T-helper 9 cell (primary cell): Measurements from ENCODE around the gene P2RY6.

Experiments
- DNase-seq: peaks from one replicate; pipeline ENCODE4 v3.0.0-alpha.2; 2020

P2RY6 gene

GRCh38 chr11:73299751-73300150 is 27.6 kb downstream of the P2RY6 start:
- no peak for DNase-seq

- DNase-seq = no peak
Observed at GRCh38 chr11:73306069-73306841, 34.1 kb downstream of the P2RY6 start.

DNA sequence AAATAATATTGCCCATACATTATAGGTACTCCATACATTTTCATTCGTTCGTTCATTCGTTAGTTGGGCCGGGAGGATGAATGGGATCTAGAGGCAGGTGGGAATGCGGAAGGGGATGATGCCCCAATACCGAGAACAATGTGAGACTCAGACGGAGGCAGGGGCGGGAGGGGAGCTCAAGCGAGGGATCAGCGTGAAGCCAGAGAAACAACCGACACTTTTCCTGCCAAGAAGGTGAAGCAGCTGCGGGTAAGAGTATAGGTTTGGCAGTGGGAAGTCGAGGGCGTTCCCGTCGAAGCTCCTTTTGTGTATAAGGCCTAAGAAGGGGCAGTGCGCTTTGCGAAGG is 34.8 kb downstream of the P2RY6 start:
- DNase-seq = no peak

- peak; percentile 91 for DNase-seq
Observed at GRCh38 chr11:73307323-73308002, 35.3 kb downstream of the P2RY6 start.

DNA sequence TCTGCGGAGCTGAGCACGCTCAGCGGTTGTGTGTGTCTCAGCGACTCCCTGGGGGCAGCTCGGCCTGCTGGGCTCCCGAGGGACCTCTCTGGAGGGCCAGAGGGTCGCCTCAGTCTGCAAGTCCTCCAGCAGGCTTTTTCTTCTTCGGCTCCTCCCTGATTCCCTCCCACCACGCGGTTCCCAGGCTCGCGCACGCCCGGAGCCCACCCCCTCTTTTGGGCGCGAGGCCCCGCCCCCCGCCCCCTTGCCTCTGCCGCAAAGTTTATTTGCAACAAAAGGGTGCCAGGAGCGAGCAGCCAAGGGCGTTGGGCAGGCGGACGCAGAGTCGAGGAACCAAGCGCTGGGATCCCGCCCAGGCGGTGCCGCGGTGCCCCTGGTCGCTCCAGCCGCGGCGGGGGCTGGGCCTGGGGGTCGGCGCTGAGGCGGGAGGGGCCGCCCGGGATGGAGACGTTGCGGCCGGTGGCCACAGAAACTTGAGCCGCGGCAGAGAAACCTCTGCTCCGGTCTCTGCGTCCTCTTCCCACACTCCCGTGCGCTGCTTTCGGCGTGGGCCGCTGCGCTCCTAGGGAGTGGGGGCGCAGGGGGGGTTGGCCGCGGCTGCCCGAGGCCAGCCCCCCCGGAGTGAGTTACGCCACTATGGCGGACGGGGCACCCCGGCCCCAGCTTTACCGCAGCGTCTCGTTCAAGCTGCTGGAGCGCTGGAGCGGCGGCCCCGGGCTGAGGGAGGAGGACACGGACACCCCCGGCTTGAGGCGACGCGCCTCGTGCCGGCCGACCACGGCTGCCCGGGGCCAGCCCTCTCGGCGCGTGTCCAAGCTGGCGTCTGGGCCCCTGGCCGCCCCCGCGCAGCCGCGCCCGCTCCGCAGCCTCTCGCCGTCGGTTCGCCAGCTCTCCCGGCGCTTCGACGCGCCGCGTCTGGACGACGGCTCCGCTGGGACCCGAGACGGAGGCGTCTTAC is 36.1 kb downstream of the P2RY6 start, which contains the start of gene ARHGEF17:
ARHGEF17 (plus strand) TSS at position 274 of the 958 bp plus-strand sequence; CDS start at position 637, 363 bp downstream.
- DNase-seq = peak; percentile 28

DNA sequence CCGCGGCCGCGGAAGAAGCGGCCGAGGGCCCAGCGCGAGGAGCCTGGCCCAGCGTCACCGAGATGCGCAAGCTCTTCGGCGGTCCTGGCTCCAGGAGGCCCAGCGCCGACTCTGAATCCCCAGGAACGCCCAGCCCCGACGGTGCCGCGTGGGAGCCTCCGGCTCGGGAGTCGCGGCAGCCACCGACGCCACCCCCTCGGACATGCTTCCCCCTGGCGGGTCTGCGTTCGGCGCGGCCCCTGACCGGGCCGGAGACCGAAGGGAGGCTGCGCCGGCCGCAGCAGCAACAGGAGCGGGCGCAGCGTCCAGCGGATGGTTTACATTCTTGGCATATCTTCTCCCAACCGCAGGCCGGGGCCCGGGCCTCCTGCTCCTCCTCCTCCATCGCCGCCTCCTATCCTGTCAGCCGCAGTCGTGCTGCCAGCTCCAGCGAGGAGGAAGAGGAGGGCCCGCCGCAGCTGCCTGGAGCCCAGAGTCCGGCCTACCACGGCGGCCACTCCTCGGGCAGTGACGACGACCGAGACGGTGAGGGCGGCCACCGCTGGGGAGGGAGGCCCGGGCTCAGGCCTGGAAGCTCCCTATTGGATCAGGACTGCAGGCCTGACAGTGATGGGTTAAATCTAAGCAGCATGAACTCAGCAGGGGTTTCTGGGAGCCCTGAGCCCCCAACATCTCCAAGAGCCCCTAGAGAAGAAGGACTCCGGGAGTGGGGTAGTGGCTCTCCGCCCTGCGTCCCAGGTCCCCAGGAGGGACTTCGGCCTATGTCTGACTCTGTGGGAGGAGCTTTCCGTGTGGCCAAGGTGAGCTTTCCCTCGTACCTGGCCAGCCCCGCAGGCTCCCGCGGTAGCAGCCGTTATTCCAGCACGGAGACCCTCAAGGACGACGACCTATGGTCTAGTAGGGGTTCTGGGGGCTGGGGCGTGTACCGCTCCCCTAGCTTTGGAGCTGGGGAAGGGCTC is 37.1 kb downstream of the P2RY6 start:
- DNase-seq = no peak

- no peak for DNase-seq
Observed at GRCh38 chr11:73310076-73310475, 37.9 kb downstream of the P2RY6 start.

DNA sequence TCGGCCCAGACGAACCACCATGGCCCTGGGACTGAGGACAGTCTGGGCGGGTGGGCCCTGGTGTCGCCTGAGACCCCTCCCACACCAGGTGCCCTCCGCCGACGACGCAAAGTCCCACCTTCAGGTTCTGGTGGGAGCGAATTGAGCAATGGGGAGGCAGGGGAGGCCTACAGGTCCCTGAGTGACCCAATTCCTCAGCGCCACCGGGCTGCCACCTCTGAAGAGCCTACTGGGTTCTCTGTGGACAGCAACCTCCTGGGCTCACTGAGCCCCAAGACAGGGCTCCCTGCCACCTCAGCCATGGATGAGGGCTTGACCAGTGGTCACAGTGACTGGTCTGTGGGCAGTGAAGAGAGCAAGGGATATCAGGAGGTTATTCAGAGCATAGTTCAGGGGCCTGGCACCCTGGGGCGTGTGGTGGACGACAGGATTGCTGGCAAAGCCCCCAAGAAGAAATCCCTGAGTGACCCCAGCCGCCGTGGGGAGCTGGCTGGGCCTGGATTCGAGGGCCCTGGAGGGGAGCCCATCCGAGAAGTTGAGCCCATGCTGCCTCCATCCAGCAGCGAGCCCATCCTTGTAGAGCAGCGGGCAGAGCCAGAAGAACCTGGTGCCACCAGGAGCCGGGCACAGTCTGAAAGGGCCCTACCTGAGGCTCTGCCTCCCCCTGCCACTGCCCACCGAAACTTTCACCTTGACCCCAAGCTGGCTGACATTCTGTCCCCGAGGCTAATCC is 38.7 kb downstream of the P2RY6 start:
- no peak for DNase-seq

- DNase-seq = no peak
Observed at GRCh38 chr11:73311394-73311869, 39.3 kb downstream of the P2RY6 start.

GRCh38 chr11:73312036-73312435 is 39.9 kb downstream of the P2RY6 start:
- DNase-seq = no peak

DNA sequence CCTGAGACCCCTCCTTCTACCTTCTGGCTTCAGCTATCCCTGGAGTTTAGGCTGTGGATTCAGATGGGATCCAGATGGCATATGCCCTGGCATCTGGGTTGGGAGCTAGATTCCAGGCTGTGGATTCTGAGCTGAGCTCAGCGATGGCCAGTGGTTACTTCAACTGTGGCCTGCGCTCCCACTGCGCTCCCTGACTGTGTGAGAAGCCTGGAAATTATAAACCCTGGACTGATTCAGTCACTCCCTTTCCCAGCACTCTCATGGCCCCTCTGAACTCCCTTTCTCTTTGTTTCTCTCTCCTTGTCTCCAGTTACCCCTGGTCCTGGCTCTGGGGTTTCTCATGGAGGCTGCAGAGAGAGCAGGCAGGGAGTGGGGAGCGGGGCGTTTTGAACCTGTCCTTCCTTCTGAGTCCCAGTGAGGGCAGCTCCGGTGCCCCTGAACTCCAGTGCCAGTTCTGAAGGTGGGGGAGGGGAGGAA is 40.8 kb downstream of the P2RY6 start:
- no peak for DNase-seq

GRCh38 chr11:73313652-73314051 is 41.5 kb downstream of the P2RY6 start:
- DNase-seq = no peak

- DNase-seq = no peak
Observed at GRCh38 chr11:73314117-73314961, 42.2 kb downstream of the P2RY6 start.

- DNase-seq = no peak
Observed at GRCh38 chr11:73315293-73316020, 43.3 kb downstream of the P2RY6 start.

DNA sequence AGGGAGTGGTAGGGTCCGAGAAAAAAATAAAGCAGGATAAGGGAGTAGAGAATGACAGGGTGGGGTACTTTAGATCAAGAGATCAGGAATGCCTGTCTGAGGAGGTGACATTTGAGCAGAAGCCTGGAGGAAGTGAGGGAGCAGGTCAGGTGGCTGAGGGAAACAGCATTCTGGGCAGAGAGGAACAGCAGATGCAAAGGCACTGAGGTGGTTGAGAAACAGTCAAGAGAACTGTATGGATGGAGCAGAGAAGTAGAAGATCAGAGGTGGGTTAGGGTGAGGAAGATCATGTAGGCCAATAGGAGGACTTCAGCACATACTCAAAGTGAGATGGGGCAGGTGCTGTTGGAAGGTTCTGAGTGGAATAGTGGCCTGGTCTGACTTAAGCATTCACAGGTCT is 44.3 kb downstream of the P2RY6 start:
- no peak for DNase-seq

DNA sequence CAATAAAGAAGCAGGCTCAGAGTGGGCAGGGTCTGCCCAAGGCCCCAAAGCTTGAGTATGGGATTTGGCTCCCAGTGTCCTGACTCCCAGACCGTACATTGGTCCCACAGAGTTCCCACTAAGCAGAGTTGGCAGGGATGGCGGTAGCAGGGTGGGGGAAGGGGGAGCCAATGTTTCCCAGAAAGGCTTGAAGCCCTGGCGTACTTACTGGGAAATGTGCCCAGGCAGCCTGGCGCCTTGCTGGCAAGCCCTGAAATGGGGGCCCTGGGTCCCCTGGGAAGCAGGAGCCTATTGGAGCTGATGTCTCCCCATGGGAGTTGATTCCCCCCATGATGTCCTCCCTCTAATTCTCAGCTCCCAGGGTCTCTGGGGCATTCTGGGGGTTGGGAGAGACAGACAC is 45.2 kb downstream of the P2RY6 start:
- DNase-seq = no peak

DNA sequence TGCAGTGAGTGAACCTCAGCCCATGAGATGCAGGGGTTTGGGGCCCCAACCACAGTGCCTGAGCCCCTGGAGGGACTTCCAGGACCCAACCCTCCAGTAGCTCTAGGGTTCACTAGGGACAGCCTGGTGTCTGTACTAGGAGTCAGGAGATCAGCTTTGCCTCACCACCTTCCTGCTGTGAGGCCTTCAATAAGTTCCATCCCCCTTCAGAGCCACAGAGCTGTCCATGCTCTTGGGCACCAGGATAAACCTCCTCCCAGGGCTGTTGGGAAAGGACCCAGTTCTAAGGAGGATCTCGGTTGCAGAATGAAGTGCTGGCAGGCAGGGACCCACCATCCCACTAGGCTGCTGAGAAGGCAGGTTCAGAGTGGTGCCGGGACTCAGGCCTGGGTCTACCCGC is 45.7 kb downstream of the P2RY6 start:
- DNase-seq = no peak

GRCh38 chr11:73318501-73319011 is 46.4 kb downstream of the P2RY6 start:
- no peak for DNase-seq
